ENCODE data around the gene LHX3.

DNA sequence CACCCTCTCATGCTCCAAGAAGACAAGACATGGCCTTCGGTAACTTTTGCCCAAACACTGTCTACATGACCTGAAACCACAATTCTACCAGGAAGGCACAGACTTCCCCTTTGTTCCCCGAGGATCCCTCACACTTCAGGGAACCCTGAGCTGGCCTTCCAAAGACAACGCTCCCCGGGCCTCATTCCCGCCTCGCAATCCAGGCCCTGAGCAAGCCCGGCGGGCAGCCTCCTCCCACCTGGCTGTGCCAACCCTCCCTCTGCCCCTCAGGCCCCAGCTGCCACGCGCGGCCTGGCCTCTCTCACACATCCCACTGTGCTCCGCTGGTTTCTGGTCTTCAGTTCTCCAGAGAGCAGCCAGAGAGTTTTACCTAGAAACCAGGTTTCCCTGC is 33.4 kb upstream of the LHX3 start:
- TF ChIP-seq, protein P1, sequence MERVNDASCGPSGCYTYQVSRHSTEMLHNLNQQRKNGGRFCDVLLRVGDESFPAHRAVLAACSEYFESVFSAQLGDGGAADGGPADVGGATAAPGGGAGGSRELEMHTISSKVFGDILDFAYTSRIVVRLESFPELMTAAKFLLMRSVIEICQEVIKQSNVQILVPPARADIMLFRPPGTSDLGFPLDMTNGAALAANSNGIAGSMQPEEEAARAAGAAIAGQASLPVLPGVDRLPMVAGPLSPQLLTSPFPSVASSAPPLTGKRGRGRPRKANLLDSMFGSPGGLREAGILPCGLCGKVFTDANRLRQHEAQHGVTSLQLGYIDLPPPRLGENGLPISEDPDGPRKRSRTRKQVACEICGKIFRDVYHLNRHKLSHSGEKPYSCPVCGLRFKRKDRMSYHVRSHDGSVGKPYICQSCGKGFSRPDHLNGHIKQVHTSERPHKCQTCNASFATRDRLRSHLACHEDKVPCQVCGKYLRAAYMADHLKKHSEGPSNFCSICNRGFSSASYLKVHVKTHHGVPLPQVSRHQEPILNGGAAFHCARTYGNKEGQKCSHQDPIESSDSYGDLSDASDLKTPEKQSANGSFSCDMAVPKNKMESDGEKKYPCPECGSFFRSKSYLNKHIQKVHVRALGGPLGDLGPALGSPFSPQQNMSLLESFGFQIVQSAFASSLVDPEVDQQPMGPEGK (tag by site-specific recombination; IDR thresholded peaks at IDR 0.05): no peak
- TF ChIP-seq, protein P2, sequence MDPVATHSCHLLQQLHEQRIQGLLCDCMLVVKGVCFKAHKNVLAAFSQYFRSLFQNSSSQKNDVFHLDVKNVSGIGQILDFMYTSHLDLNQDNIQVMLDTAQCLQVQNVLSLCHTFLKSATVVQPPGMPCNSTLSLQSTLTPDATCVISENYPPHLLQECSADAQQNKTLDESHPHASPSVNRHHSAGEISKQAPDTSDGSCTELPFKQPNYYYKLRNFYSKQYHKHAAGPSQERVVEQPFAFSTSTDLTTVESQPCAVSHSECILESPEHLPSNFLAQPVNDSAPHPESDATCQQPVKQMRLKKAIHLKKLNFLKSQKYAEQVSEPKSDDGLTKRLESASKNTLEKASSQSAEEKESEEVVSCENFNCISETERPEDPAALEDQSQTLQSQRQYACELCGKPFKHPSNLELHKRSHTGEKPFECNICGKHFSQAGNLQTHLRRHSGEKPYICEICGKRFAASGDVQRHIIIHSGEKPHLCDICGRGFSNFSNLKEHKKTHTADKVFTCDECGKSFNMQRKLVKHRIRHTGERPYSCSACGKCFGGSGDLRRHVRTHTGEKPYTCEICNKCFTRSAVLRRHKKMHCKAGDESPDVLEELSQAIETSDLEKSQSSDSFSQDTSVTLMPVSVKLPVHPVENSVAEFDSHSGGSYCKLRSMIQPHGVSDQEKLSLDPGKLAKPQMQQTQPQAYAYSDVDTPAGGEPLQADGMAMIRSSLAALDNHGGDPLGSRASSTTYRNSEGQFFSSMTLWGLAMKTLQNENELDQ (tag by site-specific recombination; IDR thresholded peaks at IDR 0.05; ENCODE audit: low read depth): no peak
